NT2/D1 (cell line): ENCODE measurements around the gene DCLK3.

Source experiments
- SUZ12 ChIP-seq: IDR thresholded peaks from 2 replicates; pipeline ENCODE4 v1.6.1; 2011; ENCODE audit not compliant: insufficient read length, insufficient read depth; ENCODE audit errors: extremely low read depth
- YY1 ChIP-seq: IDR thresholded peaks from 2 replicates; pipeline ENCODE4 v1.6.1; 2011; ENCODE audit not compliant: insufficient read length, insufficient read depth

GRCh38 chr3:36686516-36686915 is 77.8 kb downstream of the DCLK3 start:
- TF ChIP-seq SUZ12 (no peak), YY1 (no peak)
